HG03469 (cell line): ENCODE data around the gene PSD.
"Not testable (repeated sequence)": the region's sequence is repeated elsewhere in the genome, so short reads cannot be mapped to it uniquely, and the experiment has no call there.

ENCODE experiments used
- ATAC-seq: cut with Tn5 transposase; IDR thresholded peaks from one replicate; pipeline ENCODE4 v1.9.1; 2021; ENCODE audit warnings: mild to moderate bottlenecking, moderate library complexity, moderate number of reproducible peaks; ENCODE audit not compliant: unreplicated experiment

Gene PSD

DNA sequence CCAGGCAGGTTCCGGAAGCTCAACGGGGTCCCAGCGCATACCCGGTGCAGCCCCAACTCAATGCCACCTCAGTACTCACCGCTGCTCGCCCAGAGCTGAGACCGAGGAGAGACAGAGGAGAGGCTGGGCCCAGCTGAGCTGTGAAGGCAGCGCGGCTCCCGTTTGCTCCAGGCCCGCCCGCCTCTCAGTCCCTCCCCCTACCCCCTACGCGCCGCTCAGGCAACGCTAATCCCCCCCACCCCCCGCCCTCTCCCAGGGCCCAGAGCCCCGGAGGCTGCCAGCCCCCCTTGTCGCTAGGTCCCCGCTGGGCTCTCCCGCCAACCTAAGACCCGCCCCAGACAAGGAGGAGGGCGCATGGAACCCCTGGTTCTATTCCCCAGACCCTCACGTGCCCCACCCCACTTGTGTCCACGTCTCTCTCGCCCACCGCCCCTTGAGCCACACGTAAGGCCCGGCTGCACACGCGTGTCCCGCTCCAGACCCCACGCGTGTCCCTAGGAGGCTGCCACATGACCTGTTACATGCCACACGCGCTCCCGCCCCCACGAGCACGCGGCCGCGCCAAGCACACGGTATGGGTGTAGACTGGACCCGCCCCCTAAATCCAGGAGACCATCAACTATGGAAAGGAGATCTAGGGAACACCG is at the start of gene PSD:
Gene PSD, minus strand, starts transcription at position 164 of the 647 bp plus-strand sequence. CDS start 1,747 bp downstream, outside the sequence.
- no peak for ATAC-seq

DNA sequence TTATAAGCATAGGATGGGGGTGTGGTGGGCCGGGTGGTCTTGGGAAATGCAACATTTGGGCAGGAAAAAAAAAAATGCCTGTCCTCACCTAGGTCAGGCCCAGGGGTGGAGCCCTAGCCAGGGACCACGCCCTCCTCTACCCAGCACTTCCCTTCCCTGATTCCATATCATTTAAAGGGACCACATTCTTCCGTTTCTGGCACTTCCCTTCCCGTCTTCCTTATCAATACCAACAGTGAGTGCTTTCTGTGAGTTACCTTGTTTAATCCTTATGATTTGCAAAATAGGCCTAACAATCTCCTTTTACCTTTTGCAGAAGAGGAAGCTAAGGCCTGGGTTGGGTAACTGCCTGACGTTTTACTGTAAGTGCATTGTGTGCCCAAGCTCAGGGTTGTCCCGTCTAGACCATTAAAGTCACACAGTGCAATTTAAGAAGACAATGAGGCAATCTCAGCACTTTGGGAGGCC is 49.4 kb upstream of the PSD start:
- no peak for ATAC-seq

DNA sequence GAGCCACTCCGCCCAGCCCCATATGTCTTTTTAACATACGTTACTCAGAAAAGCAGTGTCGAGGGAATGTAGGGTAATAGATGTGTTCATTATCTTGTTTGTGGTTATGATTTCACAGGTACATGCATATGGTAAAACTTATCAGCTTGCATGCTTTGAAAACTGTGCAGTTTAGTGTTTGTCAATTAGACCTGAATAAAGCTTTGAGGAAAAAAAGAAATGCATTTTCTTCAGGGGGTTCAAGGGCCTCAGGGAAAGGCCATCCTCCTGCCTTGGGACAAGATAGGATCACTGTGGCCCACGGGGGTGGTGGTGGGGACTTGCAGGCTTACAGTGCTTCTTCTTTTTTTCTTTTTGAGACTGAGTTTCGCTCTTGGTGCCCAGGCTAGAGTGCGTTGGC is 48.7 kb upstream of the PSD start:
- ATAC-seq, result no peak

DNA sequence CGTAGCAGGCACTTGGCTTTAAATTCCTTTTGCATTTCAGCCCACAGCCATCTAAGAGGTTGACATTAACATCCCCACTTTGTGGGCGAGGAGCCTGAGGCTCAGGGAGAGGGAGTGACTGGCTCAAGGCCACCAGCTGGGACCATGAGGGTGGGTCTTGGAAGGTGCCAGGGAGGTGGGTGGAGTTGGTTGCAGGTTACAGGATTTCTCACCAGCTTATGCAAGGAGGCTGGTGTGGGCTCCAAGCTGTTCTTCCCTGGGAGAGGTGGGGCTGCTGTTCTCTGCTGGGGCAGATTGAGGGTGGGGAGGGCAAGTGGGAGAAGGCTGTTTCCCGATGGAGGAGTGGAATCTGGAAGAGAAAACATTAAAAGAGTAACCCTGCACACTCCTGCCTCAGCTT is 46.9 kb upstream of the PSD start:
- no peak for ATAC-seq

DNA sequence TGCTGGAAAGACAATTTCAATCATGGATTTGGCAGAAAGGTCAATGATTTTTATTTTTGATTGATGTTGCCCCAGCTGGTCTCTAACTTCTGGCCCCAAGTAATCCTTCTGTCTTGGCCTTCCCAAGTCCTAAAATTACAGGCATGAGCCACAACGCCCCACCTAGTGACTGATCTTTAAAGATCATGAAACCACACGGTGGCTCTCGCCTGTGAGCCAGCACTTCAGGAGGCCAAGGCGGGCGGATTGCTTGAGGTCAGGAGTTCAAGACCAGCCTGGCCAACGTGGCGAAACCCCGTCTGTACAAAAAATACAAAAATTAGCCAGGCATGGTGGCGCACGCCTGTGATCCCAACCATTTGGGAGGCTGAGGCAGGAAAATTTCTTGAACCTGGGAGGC is 45.4 kb upstream of the PSD start:
- ATAC-seq, result no peak

DNA sequence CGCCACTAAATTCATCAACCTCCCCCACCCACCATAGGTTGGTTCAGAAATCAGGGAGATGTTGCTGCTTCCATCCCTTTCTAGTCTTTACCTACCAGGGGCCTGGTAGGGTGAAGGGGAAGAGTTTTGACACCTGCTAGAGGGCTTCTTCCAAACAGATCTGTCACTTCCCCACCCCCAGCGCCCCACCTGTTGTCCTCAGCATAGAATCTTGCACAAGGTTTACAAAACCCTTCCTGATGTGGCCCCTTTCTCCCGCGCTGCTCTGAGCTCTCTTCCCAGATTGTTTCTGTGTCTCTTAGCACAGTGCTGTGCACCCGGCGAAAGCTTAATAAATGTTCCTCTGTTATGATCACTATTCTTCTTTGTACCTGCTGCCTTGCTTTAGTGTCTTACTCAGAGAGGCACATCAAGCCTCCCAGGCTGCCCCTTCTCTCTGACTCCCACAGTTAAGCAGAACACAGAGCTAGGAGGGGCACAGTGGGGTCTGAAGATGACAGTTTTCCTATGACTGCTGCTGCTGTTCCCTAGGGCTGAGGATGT is 44.0 kb upstream of the PSD start:
- no peak for ATAC-seq

DNA sequence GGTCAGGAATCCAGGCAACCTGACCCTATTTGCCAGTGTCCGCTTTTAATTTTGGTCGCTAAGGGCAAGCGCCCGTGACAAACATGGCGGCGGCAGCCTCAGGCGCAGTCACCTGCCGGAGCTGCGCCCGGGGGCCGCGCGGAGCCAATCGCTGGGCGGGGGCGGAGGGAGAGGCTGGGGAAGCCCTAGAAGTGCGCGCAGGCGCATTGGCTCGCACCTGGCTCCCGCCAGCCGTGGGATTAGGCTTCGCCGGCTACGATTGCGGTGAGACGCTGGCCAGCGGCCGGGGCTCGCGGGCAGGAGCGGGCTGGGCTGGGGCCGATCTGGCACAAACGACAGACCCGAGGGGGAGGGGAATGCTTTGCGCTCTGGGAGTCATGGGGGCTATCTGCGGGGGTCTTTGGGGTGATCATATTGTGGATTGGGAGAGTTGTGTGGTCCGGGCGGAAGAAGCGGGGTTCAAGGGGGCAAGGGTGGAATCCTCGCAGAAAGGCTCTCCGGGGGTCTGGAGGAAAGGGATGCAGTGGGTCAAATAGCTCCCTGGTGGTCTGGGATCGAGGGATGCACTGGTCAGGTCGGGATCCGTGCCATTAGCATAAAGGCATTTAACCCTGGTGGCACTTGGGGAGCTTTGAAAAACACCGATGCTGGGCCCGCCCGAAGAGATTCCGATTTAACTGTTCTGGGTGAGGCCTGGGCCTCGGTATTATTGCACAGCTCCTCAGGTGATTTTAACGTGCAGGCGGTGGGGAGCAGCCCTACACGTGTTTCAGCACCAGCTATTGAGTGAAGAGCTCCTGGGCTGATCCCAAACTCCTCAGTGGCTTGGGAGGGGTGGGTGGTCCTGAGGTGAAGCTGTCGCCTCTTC is 42.8 kb upstream of the PSD start:
- no peak for ATAC-seq

DNA sequence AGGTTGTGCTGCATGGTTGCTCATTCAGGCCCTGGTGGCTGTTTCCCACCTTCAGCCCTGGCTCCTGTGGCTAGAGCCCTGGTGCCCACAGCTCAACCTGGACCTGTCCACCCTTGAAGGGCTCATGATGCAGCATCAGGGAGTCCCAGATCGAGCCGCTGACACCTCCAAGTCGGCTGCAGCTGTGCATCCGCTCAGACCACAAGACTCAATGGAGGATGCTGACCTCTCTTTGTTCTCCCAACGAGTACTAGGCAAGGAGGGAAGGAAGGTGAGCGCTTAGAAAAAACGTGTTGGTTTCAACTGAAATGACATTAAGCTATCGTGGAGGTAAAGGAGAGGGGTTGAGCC is 42.2 kb upstream of the PSD start:
- no peak for ATAC-seq

DNA sequence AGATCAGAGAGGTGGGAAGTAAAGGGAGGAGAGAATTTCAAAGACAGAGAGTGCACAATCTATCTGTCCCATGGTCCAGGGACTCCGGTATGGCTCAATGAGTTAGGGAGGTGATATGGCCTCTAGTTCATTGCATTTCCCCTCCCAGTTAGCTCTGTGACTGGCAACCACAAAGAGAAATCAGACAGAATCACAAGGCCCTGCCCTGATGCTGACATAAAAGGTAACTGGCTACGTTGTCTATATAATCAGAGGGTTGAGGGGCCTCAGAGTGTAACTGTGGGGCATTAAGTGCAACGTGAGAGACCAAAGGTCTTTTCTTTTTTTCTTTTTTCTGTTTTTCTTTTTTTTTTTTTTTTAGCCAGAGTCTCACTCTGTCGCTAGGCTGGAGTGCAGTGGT is 40.1 kb upstream of the PSD start:
- ATAC-seq, result no peak

DNA sequence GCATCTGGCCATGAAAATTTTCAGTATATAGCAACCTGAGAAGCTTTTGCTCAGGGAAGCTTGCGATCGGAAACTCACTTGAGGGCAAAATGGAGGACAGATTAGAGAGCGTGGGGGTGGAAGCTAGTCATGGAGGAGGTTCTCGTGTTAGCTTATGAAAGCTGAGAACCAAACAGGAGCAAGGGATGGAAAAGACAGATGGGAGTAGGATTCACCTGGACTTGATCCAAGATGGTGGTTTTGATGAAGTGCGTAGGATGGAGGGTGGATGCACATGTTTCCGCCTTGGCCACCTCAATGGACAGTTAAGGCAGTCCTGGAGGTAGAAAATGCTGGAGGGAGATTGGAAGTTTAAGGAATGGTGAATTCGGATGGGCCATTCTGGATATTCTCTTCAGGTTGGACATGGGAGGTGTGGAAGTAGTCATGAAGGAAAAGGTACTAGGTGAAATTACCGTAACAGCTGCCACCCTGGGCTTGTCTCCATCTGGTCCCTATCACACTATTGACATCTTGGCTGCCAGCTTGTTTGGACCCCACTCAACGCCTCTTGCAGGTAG is 39.1 kb upstream of the PSD start:
- no peak for ATAC-seq

DNA sequence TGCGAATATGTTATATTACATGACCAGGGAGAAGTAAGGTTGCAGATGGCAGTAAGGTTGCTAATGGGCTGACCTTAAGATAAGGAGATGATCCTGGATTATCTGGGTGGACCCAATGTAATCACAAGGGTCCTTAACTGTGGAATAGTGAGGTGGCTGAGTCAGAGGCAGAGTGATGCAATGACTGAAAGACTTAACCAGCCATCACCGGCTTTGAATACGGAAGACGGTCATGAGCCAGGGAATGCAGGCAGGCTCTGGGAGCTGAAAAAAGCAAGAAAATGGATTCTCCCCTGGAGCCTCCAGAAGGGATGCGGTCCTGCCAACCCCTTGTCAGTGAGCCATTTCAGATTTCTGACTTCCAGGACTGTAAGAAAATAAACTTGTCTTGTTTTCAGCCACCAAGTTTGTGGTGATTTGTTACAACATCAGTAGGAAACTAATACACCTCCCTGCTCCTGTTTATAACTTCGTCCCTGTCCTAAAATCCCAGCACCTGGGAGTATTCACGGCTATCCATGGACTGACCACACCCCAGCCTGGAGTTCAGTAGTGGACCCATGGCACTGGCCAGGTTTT is 37.4 kb upstream of the PSD start:
- no peak for ATAC-seq

DNA sequence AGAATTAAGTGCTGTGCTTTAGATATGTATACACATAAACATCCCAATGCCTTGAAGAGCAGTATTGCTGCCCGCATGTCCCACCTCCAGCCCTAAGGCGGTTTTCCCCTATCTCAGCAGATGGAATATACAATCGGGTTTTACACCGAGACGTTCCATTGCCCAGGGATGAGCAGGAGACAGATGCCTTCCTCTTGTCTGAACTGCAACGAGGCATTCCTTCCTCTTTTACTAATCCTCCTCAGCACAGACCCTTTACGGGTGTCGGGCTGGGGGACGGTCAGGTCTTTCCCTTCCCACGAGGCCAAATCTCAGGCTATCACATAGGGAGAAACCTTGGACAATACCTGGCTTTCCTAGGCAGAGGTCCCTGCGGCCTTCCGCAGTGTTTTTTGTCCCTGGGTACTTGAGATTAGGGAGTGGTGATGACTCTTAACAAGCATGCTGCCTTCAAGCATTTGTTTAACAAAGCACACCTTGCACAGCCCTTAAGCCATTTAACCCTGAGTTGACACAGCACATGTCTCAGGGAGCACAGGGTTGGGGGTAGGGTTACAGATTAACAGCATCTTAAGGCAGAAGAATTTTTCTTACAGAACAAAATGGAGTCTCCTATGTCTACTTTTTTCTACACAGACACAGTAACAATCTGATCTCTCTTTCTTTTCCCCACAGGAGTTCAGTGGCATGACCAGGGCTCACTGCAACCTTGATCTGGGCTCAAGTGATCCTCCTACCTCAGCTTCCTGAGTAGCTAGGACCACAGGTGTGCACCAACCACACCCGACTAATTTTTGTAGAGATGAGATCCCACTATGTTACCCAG is 36.3 kb upstream of the PSD start:
- ATAC-seq, result not testable (repeated sequence)

DNA sequence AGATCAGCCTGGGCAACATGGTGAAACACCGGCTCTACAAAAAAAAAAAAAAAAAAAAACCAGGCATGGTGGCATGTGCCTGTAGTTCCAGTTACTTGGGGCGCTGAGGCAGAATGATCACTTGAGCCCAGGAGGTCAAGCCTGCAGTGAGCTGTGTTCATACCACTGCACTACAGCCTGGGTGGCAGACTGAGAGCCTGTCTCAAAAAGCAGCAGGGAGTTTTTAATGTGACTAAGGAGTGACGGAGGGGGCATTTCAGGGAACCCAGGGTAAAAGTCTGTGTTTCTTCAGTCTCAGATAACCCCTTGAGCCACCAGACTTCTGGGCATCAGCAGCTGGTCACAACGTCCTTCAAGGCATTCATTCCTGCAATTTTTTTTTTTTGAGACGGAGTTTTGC is 34.9 kb upstream of the PSD start:
- no peak for ATAC-seq

DNA sequence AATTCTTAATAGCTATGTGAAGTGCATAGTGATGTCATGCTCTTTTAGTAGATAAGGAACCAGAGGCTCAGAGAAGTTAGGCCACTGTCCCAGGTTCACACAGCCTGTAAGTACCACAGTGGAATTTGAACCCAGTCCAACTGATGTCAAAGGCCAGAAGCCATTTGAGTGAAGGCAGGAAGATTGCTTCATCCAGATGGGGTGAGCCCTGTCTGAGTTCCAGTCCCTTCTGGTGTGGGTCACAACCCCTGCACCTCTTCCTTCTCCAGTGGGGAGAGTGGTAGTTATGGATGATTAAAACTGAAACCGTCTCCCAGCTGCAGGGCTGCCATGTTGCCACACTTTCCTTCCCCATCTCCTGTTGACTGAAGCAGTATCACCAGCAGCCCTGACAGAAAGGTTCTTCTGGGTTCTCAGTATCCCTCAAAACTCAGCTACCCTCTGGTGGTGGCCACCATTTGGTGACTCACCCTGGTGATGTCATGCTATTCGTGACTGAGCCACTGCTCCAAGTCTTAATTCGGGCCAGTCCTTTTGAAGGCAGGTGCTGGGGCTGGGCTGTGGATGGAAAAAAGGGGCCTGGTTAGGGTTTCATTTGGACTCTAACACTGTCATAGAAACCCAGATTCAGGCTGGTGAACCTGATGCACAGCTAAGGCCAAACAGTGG is 34.2 kb upstream of the PSD start:
- ATAC-seq, result no peak

DNA sequence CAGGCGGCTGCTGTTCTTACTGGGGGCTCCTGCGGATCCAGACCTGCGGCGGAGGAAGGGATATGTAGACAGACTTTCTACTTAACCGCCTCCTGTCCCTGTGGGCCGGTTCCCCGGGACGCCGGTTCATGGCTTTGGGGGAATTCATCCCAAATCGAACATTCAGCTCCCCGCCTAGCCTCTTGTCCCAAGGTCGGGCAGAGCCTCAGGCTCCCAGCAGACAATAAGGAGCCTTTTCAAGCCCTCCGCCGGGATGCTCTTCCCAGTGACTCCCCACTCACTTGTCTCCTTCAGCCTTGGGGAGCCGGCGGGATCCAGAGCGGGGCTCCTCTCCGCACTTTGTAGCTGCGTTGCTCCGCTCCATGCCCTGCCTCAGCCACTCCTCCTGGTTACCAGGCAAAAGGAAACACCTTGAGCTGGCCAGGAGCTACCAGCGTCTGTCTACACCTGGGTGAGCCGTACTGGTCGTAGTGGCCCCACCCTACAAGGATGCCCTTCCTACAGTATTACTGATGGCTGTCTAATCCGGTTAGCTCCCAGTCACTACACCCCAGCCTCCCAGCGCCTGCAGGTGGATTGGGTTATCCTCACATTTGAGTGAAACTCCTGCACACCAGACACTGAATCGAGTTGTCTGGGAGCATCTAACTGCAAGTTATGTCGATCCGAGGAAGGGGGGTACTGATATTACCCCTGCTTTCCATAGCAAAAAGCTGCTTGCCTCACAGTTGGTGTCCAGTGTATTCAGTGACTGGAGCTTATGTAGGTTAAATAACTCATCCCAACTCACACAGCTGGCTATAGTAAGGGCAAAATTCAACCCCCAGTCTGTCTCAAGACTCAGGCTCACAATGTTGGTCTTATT is 32.8 kb upstream of the PSD start, which contains the start of gene C10orf95:
Gene C10orf95, minus strand, starts transcription at position 439 of the 865 bp plus-strand sequence. CDS start 450 bp downstream, outside the sequence.
- ATAC-seq, result no peak

DNA sequence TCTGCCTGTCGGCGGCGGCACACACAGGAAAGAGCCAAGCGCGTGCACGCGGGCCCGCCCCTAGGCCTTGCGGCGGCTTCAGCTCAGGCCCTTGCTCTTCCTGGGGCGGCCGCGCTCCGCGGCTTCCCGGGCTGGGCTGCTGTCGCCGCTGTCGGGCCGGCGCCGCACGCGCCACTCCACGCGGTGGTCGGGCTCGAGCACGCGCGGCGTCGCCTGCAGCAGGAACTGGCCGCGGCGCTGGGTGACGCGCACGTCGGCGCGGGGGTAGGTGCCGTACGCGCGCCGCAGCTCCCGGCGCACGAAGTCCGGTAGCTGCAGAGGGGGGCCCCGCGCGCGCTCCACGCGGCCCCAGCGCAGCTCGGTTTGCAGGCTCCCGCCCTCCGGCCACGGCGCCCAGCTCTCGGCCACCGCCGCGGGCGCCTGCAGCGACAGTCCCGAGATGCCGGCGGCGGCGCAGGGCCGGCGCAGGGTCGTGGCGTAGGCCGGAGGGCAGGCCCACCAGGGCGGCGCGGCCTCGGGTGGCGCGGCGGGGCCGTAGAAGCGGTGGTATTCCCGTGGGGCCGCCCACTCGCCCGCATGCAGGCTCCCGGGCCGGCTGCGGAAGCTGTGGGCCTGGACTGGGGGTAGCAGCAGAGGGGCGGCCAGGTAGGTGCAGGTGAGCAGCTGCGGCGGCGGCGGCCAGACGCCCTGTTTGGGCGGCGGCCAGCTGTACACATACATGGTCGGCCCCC is 32.0 kb upstream of the PSD start:
- peak; percentile 84 for ATAC-seq

DNA sequence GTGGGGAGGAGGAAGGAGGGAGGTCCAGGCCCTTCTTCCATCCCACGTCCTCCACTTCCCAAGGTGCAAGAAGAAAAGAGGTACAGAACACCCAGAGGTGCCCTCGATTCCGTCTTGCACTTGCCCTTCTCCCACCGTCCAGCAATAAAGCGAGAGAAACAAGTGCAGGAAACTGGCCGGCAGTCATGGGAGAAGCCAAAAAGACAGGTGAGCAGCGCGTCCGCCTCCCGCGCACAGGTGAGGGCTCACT is 31.5 kb upstream of the PSD start:
- ATAC-seq, result no peak

DNA sequence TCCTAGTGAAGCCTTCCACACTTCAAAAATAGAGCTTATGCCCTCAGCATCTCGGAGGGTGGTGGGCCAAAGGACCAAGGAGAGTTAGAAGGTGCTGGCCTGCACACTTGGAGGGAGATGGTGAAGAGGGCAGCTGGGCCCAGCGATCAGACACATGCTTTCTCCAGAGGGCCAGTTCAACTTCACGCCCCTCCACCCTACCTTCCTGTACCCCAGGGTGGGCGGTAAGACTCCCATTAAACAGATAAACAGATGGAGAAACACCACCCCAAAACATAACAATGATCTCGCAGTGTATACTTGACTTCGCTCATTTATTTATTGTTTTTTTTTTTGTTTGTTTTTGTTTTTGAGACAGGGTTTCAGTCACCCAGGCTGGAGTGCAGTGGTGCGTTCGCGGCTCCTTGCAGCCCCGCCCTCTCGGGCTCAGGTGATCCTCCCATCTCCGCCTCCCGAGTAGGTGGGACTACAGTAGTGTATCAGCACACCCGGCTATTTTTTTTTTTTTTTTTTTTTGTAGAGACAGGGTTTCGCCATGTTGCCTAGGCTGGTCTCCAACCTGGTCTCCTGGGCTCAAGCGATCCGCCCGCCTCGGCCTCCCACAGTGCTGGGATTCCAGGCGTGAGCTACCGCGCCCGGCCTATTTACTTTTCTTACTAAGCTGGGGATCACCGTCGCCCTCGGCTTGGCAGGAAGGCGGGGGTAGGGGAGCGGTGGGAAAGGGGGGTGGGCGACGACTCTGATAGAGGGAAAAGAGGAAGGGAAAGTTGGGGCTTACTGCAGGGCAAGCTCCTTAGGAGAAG is 30.9 kb upstream of the PSD start:
- no peak for ATAC-seq
